Activated B cell treated with CpG ODN at 0.5 μM for 24 hours (primary cell): Measurements from ENCODE around the gene THEM4. TPM values are rescaled to one million over a fixed set of nuclear protein-coding genes. Genes with fewer than 3 reads are reported as not detected.

Experiments
- ATAC-seq: fragments of 200-7000 bp; cut with Tn5 transposase; one replicate; pipeline ENCODE4 v1.10.0; 2021; ENCODE audit warnings: low read depth, mild to moderate bottlenecking, moderate library complexity
- CTCF ChIA-PET: fragments of 350-600 bp; sonication (Branson Sonifier 250); formaldehyde crosslinking; loops from one replicate; lab custom pipeline; 2021; ENCODE audit warnings: antibody characterized with exemption; lab: Charles Lee
- POLR2A ChIA-PET: fragments of 350-600 bp; sonication (Branson Sonifier 250); formaldehyde crosslinking; loops from one replicate; lab custom pipeline; 2021; ENCODE audit warnings: antibody characterized with exemption; lab: Charles Lee
- DNase-seq: peaks from one replicate; pipeline ENCODE4 v3.0.0; 2022
- H3K27ac Mint-ChIP-seq: one replicate; pipeline ENCODE4 v1.8.0; 2020; ENCODE audit warnings: mixed read lengths
- H3K27me3 Mint-ChIP-seq: one replicate; pipeline ENCODE4 v1.8.0; 2021; ENCODE audit warnings: mixed read lengths
- H3K36me3 Mint-ChIP-seq: one replicate; pipeline ENCODE4 v1.8.0; 2021; ENCODE audit warnings: low read depth, mixed read lengths
- H3K4me1 Mint-ChIP-seq: one replicate; pipeline ENCODE4 v1.8.0; 2021; ENCODE audit warnings: mixed read lengths
- H3K4me3 Mint-ChIP-seq: one replicate; pipeline ENCODE4 v1.8.0; 2020; ENCODE audit warnings: mild to moderate bottlenecking, mixed read lengths
- H3K9me3 Mint-ChIP-seq: one replicate; pipeline ENCODE4 v1.8.0; 2020; ENCODE audit warnings: mixed read lengths
- intact Hi-C: fragments of 100-400 bp; cut with micrococcal nuclease; formaldehyde crosslinking; loops from one replicate; pipeline ENCODE4 v1.15.1; 2024
- total RNA-seq: library from RNA; stranded (reverse); gene quantifications from 2 replicates; pipeline ENCODE4 v1.2.3, GENCODE V29; 2022
- TF ChIP-seq, protein P1 (sequence below): fragments of 200-600 bp; IDR thresholded peaks from one replicate; pipeline ENCODE4 v1.8.0; 2022; ENCODE audit warnings: antibody characterized with exemption, mild to moderate bottlenecking

THEM4 gene
- total RNA-seq, 1 donor from 2014 or later, result 22.8 TPM

DNA sequence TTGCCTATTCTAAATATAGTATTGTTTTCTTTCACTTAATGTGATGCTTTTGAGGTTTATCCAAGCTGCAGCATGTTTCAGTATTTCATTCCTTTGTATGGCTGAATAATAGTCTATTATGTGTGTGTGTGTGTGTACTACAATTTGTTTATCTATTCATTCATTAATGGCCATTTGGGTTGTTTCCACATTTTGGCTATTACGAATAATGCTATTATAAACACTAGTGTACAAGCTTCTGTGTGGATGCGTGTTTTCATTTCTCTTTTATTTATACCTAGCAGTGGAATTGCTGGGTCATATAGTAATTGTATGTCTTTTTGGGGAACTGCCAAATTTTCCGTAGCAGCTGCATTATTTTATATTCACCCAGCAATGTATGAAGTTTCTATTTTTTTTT is 40.8 kb downstream of the THEM4 start:
- ChIA-PET POLR2A (no interaction called here), CTCF (no interaction called here)
- ATAC-seq (no peak), DNase-seq (no peak)
- Mint-ChIP-seq H3K36me3 (peaks cover 3% of the 10 kb centered on the region), H3K4me1 (no peaks in the 10 kb centered on the region), H3K9me3 (no peaks in the 10 kb centered on the region), H3K27me3 (peaks cover 7% of the 10 kb centered on the region), H3K4me3 (no peak overlapping the region), H3K27ac (no peak overlapping the region)
- intact Hi-C loops, result no loop called here
- TF ChIP-seq, protein P1, sequence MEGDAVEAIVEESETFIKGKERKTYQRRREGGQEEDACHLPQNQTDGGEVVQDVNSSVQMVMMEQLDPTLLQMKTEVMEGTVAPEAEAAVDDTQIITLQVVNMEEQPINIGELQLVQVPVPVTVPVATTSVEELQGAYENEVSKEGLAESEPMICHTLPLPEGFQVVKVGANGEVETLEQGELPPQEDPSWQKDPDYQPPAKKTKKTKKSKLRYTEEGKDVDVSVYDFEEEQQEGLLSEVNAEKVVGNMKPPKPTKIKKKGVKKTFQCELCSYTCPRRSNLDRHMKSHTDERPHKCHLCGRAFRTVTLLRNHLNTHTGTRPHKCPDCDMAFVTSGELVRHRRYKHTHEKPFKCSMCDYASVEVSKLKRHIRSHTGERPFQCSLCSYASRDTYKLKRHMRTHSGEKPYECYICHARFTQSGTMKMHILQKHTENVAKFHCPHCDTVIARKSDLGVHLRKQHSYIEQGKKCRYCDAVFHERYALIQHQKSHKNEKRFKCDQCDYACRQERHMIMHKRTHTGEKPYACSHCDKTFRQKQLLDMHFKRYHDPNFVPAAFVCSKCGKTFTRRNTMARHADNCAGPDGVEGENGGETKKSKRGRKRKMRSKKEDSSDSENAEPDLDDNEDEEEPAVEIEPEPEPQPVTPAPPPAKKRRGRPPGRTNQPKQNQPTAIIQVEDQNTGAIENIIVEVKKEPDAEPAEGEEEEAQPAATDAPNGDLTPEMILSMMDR, result no peak

DNA sequence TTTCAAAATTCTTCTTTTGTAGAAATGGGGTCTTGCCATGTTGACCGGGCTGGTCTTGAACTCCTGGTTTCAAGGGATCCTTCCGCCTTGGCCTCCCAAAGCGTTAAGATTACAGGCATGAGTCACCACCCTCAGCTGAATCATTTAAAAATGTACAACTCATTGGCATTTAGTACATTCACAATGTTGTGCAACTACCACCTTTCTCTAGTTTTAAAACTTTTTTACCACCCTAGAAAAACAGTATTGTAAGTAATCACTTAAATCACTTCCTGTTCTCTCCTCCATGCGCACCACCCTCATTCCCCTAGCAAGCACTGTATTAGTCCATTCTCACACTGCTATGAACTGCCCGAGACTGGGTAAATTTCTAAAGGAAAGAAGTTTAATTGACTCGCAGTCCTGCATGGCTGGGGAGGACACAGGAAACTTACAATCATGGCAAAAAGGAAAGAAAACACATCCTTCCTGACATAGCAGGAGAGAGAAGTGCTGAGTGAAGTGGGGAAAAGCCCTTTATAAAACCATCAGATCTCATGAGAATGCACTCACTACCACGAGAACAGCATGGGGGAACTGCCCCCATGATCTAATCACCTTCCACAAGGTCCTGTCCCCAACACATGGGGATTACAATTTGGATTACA is 41.4 kb downstream of the THEM4 start:
- H3K27ac Mint-ChIP-seq, result no peak overlapping the region
- DNase-seq (no peak), ATAC-seq (no peak)
- H3K27me3 Mint-ChIP-seq, result peaks cover 7% of the 10 kb centered on the region
- no peaks in the 10 kb centered on the region for H3K9me3 Mint-ChIP-seq
- intact Hi-C loops, result no loop called here
- ChIA-PET POLR2A (no interaction called here), CTCF (no interaction called here)
- no peaks in the 10 kb centered on the region for H3K4me1 Mint-ChIP-seq
- H3K36me3 Mint-ChIP-seq, result no peaks in the 10 kb centered on the region
- TF ChIP-seq, protein P1, result no peak
- no peak overlapping the region for H3K4me3 Mint-ChIP-seq

DNA sequence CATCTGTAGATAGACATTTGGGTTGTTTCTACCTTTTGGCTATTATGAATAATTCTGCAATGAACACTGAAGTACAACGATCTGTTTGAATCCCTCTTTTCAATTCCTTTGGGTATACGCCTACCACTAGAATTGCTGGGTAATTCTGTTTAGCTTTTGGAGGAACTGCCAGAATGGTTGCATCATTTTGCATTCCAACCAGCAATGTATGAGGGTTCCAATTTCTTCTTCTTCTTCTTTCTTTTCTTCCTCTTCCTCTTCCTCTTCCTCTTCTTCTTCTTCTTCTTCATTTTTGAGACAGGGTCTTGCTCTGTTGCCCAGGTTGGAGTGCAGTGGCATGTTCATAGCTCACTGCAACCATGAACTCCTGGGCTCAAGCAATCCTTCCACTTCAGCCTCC is 42.0 kb downstream of the THEM4 start:
- intact Hi-C loops, result no loop called here
- TF ChIP-seq, protein P1, result no peak
- H3K4me1 Mint-ChIP-seq, result no peaks in the 10 kb centered on the region
- no peak overlapping the region for H3K4me3 Mint-ChIP-seq
- no peak overlapping the region for H3K27ac Mint-ChIP-seq
- H3K36me3 Mint-ChIP-seq, result no peaks in the 10 kb centered on the region
- ATAC-seq (no peak), DNase-seq (no peak)
- peaks cover 9% of the 10 kb centered on the region for H3K27me3 Mint-ChIP-seq
- ChIA-PET CTCF (no interaction called here), POLR2A (no interaction called here)
- no peaks in the 10 kb centered on the region for H3K9me3 Mint-ChIP-seq

DNA sequence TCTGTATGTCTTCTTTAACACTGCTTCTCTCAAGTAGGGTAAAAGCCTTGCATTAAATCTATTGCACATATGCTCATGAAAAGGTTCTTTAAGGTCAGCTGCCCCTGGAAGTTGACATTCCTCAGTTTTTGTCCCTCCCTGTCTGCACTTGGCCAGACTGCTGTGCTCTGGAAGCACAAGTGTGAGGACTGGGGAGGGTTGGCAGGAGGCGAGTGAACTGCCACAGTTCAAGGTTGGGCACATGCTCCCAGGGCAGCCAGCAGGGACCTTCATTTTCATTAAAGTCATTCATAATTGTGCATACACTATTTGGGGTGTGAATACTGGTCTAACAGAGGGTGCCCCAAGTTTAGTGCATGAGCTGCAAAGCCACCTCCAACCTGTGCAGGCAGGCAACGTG is 44.9 kb downstream of the THEM4 start:
- no peaks in the 10 kb centered on the region for H3K9me3 Mint-ChIP-seq
- TF ChIP-seq, protein P1, result no peak
- CTCF ChIA-PET, result no interaction called here
- H3K4me3 Mint-ChIP-seq, result no peak overlapping the region
- DNase-seq, result no peak
- intact Hi-C loops, result no loop called here
- no peak overlapping the region for H3K27ac Mint-ChIP-seq
- peaks cover 9% of the 10 kb centered on the region for H3K4me1 Mint-ChIP-seq
- no peak for ATAC-seq
- H3K36me3 Mint-ChIP-seq, result no peaks in the 10 kb centered on the region
- peaks cover 9% of the 10 kb centered on the region for H3K27me3 Mint-ChIP-seq
- POLR2A ChIA-PET, result no interaction called here

DNA sequence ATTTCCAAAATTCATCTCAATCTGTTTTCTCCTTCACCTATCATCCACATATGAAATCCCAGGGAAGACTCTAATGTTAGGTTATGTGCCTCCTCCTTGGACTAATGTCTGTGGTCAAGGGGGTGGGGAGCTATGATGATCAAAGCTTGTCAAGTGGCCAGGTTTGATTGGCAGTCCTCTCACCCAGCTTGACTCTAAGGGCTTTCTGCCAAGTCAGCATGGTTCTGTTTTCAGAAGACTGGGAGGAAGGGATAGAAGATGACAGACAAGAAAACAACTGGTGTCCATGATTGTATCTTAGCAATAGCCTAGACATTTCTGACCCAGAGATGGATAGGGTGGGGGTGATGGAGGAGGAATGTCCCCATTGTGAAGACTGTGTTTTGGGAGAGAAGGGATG is 46.7 kb downstream of the THEM4 start:
- intact Hi-C loops, result no loop called here
- H3K9me3 Mint-ChIP-seq, result no peaks in the 10 kb centered on the region
- ChIA-PET POLR2A (no interaction called here), CTCF (interaction anchor here (0.7 kb wide), 1 partner anchor 165 kb away, joined by 3 read pairs; no protein-coding TSS in a partner anchor)
- DNase-seq (no peak), ATAC-seq (no peak)
- peaks cover 9% of the 10 kb centered on the region for H3K4me1 Mint-ChIP-seq
- peaks cover 9% of the 10 kb centered on the region for H3K27me3 Mint-ChIP-seq
- TF ChIP-seq, protein P1, result no peak
- no peak overlapping the region for H3K4me3 Mint-ChIP-seq
- no peaks in the 10 kb centered on the region for H3K36me3 Mint-ChIP-seq
- H3K27ac Mint-ChIP-seq, result no peak overlapping the region
